GM21526 (cell line): ENCODE measurements around the gene SLC25A43.
"Not testable (repeated sequence)": the region's sequence is repeated elsewhere in the genome, so short reads cannot be mapped to it uniquely, and the experiment has no call there.

Source experiments
- ATAC-seq: cut with Tn5 transposase; IDR thresholded peaks from one replicate; pipeline ENCODE4 v1.9.1; 2021; ENCODE audit warnings: moderate library complexity; ENCODE audit not compliant: unreplicated experiment, low FRiP score

The SLC25A43 gene

GRCh38 chrX:119493851-119494495 is 94.8 kb downstream of the SLC25A43 start:
- ATAC-seq: not testable (repeated sequence)

- ATAC-seq: no peak
These were observed 96.9 kb downstream of the SLC25A43 start for GRCh38 chrX:119495734-119496726.

GRCh38 chrX:119497185-119497584 is 98.0 kb downstream of the SLC25A43 start:
- ATAC-seq: no peak

GRCh38 chrX:119500061-119500800 is 101.1 kb downstream of the SLC25A43 start:
- no peak for ATAC-seq

GRCh38 chrX:119501511-119502148 is 102.5 kb downstream of the SLC25A43 start:
- no peak for ATAC-seq

- no peak for ATAC-seq
These were observed 103.8 kb downstream of the SLC25A43 start for GRCh38 chrX:119502727-119503483.

GRCh38 chrX:119503484-119503861 is 104.3 kb downstream of the SLC25A43 start:
- no peak for ATAC-seq
